GM18907 (cell line): ENCODE data around the gene GRID2.

ENCODE experiments used
- ATAC-seq: cut with Tn5 transposase; IDR thresholded peaks from one replicate; pipeline ENCODE4 v1.9.1; 2021; ENCODE audit warnings: mild to moderate bottlenecking, moderate library complexity; ENCODE audit not compliant: unreplicated experiment

Gene GRID2

DNA sequence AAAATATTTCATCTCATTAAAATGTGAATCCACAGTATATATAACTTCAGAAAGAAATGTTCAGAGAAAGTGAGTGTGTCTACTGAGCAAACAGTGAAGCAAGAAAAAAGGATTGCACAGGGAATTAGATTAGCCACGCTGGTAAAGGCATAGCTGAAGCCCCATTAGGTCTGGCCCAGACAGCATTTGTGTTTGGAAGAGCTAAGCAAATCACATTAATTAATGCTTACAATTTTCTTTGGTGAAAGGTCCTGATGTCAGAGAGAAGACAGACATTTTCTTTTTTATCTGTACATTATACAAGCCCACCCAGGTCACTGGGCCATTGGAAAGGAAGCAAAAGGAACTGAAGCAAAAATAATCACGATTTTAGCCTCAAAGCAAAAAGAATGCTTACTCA is 354.6 kb downstream of the GRID2 start:
- no peak for ATAC-seq

GRCh38 chr4:92677805-92678204 is 374.0 kb downstream of the GRID2 start:
- ATAC-seq, result no peak

- ATAC-seq, result no peak
Measured at GRCh38 chr4:92678292-92678691, 374.5 kb downstream of the GRID2 start.

- no peak for ATAC-seq
Measured at GRCh38 chr4:92679149-92679548, 375.4 kb downstream of the GRID2 start.

DNA sequence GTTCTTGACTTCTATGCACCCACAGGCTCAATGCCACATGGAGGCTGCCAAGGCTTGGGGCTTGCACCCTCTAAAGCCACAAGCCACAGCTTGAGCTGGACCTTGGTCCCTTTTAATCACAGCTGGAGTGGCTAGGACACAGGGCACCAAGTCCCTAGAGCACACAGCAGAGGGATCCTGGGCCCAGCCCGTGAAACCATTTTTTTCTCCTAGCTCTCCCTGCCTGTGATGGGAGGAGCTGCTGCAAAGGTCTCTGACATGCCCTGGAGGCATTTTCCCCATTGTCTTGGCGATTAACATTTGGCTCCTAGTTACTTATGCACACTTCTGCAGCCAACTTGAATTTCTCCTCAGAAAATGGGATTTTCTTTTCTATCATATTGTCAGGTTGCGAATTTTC is 410.9 kb downstream of the GRID2 start:
- no peak for ATAC-seq

- no peak for ATAC-seq
Measured at GRCh38 chr4:92733231-92733630, 429.5 kb downstream of the GRID2 start.

- no peak for ATAC-seq
Measured at GRCh38 chr4:92735025-92735665, 431.4 kb downstream of the GRID2 start.

DNA sequence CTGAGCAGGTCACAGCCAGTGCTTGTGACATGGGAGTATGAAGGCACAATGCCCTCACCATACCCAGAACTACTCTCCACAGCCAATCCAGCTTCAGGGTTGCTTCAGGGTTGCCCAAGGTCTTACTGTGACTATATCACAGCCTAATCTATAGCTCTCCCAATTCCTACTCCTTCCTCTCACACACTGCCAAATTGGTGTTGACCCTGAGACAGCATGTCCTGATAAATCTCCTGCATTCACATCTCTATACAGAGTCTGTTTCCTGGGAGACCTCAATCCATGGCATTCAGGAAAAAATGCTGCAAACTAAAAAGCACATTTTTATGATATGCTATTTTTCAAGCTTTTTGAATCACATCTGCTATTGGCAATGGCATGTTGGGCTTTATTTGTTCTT is 456.7 kb downstream of the GRID2 start:
- ATAC-seq, result no peak

DNA sequence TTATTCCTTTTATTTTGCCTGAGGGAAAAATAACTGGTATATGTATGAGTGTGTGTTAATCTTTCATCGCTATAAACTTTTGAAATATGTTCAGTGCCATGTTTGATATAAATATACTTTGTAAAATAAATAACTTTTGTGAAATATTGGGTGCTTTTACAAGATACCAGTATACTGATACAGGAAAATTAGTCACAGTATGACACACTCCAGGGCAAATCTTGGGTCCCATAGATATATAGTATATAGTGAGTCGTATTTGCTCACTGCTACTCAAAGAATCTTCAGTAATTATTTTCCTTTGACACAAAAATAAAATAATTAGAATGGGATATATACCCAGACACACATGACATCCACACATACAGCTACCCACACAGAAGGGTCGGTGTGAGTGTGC is 472.3 kb downstream of the GRID2 start:
- no peak for ATAC-seq

DNA sequence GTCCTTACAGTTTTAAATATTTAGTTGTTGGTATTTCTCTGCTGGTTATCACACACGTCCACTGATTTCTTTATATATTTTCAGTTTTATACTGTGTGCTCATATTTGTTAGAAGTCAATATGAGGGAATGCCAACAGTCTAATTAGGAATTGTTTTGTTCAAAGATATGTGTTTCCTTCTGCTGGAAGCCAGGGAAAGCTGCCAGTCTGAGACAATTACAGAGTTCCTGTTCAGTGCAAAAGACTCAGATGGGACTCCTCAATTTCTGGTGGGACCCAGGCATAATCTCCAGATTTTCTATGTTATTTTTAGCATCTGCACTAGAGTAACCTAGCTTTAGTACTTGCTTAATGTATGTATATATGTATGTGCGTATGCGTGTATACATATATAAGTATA is 486.0 kb downstream of the GRID2 start:
- ATAC-seq, result no peak

GRCh38 chr4:92791871-92792440 is 488.2 kb downstream of the GRID2 start:
- ATAC-seq, result no peak

GRCh38 chr4:92809381-92809780 is 505.6 kb downstream of the GRID2 start:
- ATAC-seq, result no peak

DNA sequence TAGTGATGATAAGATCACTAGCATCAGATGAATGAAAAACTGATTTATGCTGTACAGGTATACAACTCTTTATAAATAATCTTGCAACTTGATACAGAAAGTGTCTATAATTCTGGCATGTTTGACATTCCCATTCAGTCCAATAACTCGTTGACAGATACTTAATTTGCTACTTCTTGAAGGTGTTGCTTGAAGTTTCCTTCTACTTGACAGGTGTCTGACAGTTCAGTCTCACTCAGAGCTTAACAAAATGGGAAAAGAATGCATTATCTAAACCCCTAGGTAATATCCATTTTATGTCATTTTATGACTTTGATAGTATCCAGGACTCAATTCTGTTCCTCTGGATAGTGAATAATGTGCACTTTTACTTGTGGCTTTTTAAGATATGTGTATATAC is 508.9 kb downstream of the GRID2 start:
- no peak for ATAC-seq

- ATAC-seq, result no peak
Measured at GRCh38 chr4:92814677-92815076, 510.9 kb downstream of the GRID2 start.

- no peak for ATAC-seq
Measured at GRCh38 chr4:92825256-92825655, 521.5 kb downstream of the GRID2 start.

- ATAC-seq, result no peak
Measured at GRCh38 chr4:92825791-92826190, 522.0 kb downstream of the GRID2 start.

DNA sequence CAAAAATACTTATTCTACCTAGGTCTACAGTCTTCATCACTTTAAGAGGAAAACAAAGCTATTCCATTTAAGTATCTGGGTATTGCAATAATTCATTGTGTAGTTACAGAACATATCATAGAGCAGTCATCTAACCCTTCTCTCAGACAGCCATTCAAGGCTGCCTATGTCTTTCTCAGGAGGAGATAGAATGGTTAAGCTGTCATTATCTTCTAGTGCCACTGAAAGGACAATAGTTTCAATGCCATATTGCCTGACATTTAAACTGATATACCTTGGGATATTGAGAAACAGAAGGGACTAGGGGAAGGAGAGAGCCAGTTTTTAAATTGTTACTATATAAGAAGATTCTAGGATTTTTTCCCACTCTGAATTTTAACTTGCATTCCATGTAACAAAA is 527.0 kb downstream of the GRID2 start:
- no peak for ATAC-seq

DNA sequence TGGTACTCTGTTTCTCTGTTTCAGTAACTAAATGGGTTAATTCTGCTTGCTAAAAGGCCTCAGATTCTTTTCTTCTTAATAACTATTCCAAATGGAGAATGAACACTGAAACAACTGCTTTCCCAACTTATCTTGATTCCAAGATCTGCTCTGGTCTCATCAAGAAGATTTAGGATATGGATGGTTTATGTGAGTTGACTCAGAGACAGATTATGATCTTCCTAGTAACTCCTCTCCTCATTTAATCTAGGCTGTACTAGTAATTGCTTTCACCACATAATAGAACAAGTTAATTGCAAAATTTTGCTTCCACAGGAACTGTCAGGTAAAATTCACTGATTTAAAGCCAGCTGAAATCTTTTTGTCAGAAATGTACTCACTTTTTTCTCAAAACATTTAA is 537.1 kb downstream of the GRID2 start:
- ATAC-seq, result no peak

- no peak for ATAC-seq
Measured at GRCh38 chr4:92843784-92844183, 540.0 kb downstream of the GRID2 start.

GRCh38 chr4:92847026-92847425 is 543.3 kb downstream of the GRID2 start:
- no peak for ATAC-seq

DNA sequence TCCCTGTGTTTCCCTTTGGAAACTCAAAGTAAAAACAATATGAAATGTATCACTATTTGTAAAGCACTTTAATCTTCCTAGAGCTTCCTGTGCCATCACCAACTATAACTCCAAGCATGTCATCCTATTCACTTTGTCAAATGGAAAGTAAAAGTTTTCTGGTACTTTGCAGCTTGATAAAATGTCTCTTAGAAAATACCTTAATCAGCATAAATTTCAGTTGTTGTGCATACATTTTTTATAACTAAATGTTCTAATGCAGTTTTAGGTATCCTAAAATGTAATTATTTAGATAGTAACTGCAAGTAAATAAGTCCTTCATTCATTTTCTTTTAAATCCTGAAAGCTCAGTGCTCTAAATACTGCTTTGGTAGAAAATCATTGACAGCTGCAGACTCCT is 558.7 kb downstream of the GRID2 start:
- no peak for ATAC-seq

GRCh38 chr4:92864096-92864495 is 560.3 kb downstream of the GRID2 start:
- no peak for ATAC-seq

DNA sequence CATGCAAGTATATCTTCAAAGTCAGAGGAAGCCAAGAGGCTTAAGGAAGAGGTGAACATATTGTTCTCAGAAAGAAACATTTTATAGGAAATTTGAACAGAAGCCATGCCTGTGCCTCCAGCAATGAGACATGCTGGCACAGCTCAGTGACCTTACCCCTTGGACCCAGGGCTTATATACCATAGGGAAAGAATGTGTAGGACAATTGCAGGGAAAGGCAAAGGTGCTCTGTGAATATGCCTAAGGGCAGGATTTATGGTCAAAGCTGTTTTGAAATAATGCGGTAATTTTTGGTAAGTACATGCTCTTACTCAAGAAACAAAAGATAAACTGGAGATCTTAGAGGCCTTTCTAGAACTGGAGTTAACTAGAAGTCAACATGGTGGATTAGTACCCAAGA is 568.8 kb downstream of the GRID2 start:
- no peak for ATAC-seq
